SK-N-SH (cell line): ENCODE data around the gene PPIB.

ENCODE experiments used
- EP300 ChIP-seq, 2 experiments: IDR thresholded peaks; 2 replicates each; pipeline versions ENCODE4 v1.4.0 to v1.6.1; 2012; ENCODE audit warnings: borderline replicate concordance in 1 of 2, low read depth in 1 of 2, low read length in 1 of 2
- EZH2phosphoT487 ChIP-seq: fragments of 200-600 bp; sonication (generic); IDR thresholded peaks from 2 replicates; pipeline ENCODE4 v1.6.1; 2017; ENCODE audit warnings: low read depth, mixed run types, mild to moderate bottlenecking, antibody characterized with exemption, moderate library complexity, borderline replicate concordance
- FOXJ3 ChIP-seq: sonication (generic); formaldehyde crosslinking; IDR thresholded peaks from 2 replicates; pipeline ENCODE4 v1.5.1; 2020; ENCODE audit warnings: mild to moderate bottlenecking, missing genetic modification reagents
- GATA2 ChIP-seq: sonication (generic); formaldehyde crosslinking; IDR thresholded peaks from 2 replicates; pipeline ENCODE4 v1.5.0; 2020; ENCODE audit warnings: mild to moderate bottlenecking, missing genetic modification reagents
- JUND ChIP-seq: IDR thresholded peaks from 2 replicates; pipeline ENCODE4 v1.4.0; 2012
- MXI1 ChIP-seq: IDR thresholded peaks from 2 replicates; pipeline ENCODE4 v1.6.1; 2012; ENCODE audit warnings: mild to moderate bottlenecking, low read depth, low read length, improper control_type of control experiment
- POLR2AphosphoS5 ChIP-seq: IDR thresholded peaks from 2 replicates; pipeline ENCODE4 v1.6.1; 2012; ENCODE audit warnings: low read depth, low read length
- RFX5 ChIP-seq: IDR thresholded peaks from 2 replicates; pipeline ENCODE4 v1.6.1; 2012; ENCODE audit warnings: mild to moderate bottlenecking, improper control_type of control experiment, low read length
- TAF1 ChIP-seq: IDR thresholded peaks from 2 replicates; pipeline ENCODE4 v1.6.1; 2012; ENCODE audit warnings: low read depth, mild to moderate bottlenecking, low read length, moderate library complexity, borderline replicate concordance
- TF ChIP-seq, protein P1 (sequence below): fragments of 200-600 bp; sonication (generic); IDR thresholded peaks from 2 replicates; pipeline ENCODE4 v1.6.1; 2017; ENCODE audit warnings: antibody characterized with exemption, mild to moderate bottlenecking, moderate library complexity
- TF ChIP-seq, protein P2 (sequence below): IDR thresholded peaks from 2 replicates; pipeline ENCODE4 v1.4.0; 2012; ENCODE audit warnings: low read depth, borderline replicate concordance
- TF ChIP-seq, protein P3 (sequence below): IDR thresholded peaks from 2 replicates; pipeline ENCODE4 v1.6.1; 2012; ENCODE audit warnings: mild to moderate bottlenecking, low read depth, low read length, moderate library complexity

DNA sequence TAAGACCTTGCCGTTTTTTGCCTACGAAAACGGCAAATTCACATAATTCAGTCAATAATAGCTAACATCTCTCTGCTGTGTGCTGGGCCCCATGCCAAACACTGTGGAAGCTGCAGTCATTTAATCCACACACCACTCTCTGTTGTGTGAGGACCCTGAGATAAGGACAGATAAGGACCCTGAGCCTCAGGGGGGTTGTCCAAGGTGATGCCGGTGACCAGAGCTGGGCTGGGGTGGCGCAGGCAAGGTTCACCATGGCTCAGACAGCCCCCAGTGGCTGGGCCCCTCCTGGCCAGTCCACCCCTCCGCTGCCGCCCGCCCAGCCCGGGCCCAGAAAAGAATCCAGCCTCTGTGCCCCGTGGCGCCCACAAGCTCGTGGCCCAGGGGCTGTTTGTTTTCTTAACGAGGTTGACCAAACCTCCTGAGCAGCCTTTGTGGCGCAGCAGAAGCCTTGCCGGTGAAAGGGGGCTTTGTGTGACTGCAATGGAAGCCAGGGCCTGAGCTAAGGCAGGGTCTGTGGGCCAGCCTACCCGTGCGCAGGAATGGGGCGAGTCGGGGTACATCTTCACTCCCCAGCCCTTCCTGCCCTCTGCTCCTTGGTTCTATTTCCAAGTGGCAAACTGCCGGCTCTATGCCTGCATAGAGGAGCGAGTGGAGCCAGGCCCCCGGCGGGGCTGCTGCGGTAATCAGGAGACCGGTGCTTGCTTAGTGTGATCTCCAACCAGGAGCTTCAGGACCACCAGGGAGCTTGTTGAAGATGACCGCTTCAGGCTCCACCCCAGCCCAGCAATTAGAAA is 15.7 kb downstream of the PPIB start:
- peak; percentile 93 for TF ChIP-seq FOXJ3
- TF ChIP-seq TAF1: no peak
- TF ChIP-seq EP300 (IDR thresholded peaks at IDR 0.05; ENCODE audit: borderline replicate concordance in 1 of 2, low read depth in 1 of 2, low read length in 1 of 2): peak in 1 of 2 experiments; percentile 69; a peak in 2 of 4 replicates
- TF ChIP-seq MXI1: peak; percentile 43; the same call in 1 of the 2 replicates
- TF ChIP-seq JUND: no peak
- TF ChIP-seq, protein P1, sequence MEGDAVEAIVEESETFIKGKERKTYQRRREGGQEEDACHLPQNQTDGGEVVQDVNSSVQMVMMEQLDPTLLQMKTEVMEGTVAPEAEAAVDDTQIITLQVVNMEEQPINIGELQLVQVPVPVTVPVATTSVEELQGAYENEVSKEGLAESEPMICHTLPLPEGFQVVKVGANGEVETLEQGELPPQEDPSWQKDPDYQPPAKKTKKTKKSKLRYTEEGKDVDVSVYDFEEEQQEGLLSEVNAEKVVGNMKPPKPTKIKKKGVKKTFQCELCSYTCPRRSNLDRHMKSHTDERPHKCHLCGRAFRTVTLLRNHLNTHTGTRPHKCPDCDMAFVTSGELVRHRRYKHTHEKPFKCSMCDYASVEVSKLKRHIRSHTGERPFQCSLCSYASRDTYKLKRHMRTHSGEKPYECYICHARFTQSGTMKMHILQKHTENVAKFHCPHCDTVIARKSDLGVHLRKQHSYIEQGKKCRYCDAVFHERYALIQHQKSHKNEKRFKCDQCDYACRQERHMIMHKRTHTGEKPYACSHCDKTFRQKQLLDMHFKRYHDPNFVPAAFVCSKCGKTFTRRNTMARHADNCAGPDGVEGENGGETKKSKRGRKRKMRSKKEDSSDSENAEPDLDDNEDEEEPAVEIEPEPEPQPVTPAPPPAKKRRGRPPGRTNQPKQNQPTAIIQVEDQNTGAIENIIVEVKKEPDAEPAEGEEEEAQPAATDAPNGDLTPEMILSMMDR: no peak
- TF ChIP-seq RFX5: no peak
- TF ChIP-seq, protein P2, sequence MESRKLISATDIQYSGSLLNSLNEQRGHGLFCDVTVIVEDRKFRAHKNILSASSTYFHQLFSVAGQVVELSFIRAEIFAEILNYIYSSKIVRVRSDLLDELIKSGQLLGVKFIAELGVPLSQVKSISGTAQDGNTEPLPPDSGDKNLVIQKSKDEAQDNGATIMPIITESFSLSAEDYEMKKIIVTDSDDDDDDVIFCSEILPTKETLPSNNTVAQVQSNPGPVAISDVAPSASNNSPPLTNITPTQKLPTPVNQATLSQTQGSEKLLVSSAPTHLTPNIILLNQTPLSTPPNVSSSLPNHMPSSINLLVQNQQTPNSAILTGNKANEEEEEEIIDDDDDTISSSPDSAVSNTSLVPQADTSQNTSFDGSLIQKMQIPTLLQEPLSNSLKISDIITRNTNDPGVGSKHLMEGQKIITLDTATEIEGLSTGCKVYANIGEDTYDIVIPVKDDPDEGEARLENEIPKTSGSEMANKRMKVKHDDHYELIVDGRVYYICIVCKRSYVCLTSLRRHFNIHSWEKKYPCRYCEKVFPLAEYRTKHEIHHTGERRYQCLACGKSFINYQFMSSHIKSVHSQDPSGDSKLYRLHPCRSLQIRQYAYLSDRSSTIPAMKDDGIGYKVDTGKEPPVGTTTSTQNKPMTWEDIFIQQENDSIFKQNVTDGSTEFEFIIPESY: no peak
- TF ChIP-seq EZH2phosphoT487: no peak
- TF ChIP-seq GATA2 (CRISPR knock-in tag): peak; percentile 99
- TF ChIP-seq, protein P3, sequence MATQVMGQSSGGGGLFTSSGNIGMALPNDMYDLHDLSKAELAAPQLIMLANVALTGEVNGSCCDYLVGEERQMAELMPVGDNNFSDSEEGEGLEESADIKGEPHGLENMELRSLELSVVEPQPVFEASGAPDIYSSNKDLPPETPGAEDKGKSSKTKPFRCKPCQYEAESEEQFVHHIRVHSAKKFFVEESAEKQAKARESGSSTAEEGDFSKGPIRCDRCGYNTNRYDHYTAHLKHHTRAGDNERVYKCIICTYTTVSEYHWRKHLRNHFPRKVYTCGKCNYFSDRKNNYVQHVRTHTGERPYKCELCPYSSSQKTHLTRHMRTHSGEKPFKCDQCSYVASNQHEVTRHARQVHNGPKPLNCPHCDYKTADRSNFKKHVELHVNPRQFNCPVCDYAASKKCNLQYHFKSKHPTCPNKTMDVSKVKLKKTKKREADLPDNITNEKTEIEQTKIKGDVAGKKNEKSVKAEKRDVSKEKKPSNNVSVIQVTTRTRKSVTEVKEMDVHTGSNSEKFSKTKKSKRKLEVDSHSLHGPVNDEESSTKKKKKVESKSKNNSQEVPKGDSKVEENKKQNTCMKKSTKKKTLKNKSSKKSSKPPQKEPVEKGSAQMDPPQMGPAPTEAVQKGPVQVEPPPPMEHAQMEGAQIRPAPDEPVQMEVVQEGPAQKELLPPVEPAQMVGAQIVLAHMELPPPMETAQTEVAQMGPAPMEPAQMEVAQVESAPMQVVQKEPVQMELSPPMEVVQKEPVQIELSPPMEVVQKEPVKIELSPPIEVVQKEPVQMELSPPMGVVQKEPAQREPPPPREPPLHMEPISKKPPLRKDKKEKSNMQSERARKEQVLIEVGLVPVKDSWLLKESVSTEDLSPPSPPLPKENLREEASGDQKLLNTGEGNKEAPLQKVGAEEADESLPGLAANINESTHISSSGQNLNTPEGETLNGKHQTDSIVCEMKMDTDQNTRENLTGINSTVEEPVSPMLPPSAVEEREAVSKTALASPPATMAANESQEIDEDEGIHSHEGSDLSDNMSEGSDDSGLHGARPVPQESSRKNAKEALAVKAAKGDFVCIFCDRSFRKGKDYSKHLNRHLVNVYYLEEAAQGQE: no peak
- TF ChIP-seq POLR2AphosphoS5: no peak
